HAP-1 (cell line): ENCODE results near the gene FZR1.
"Not testable (repeated sequence)": the region's sequence is repeated elsewhere in the genome, so short reads cannot be mapped to it uniquely, and the experiment has no call there.

Experiments used
- DNase-seq, 2 experiments: peaks; one replicate each; pipeline ENCODE4 v3.0.0-alpha.2; 2016 to 2020; ENCODE audit warnings: low spot score in 2 of 2
- H3K27me3 ChIP-seq: fragments of 250-450 bp; sonication (Bioruptor Pico); 2 replicates; pipeline ENCODE4 v1.5.1; 2020; ENCODE audit warnings: low read depth, mild to moderate bottlenecking, moderate library complexity
- H3K36me3 ChIP-seq: fragments of 250-450 bp; sonication (Bioruptor Pico); replicated peaks from 2 replicates; pipeline ENCODE4 v1.5.1; 2020; ENCODE audit warnings: mild to moderate bottlenecking
- H3K4me1 ChIP-seq: fragments of 250-450 bp; sonication (Bioruptor Pico); 2 replicates; pipeline ENCODE4 v1.5.1; 2020; ENCODE audit warnings: mild to moderate bottlenecking
- H3K4me3 ChIP-seq: fragments of 250-450 bp; sonication (Bioruptor Pico); 2 replicates; pipeline ENCODE4 v1.5.1; 2020; ENCODE audit warnings: mild to moderate bottlenecking, moderate library complexity
- H3K9me3 ChIP-seq: fragments of 250-450 bp; sonication (Bioruptor Pico); 2 replicates; pipeline ENCODE4 v1.5.1; 2020; ENCODE audit warnings: mild to moderate bottlenecking, moderate library complexity
- in situ Hi-C: fragments of 300-500 bp; cut with MboI; formaldehyde crosslinking; loops from 3 replicates; pipeline ENCODE4 v1.14.3; 2020; ENCODE audit warnings: low sequenced_read_pairs, inconsistent platforms, mixed read lengths

FZR1 gene

DNA sequence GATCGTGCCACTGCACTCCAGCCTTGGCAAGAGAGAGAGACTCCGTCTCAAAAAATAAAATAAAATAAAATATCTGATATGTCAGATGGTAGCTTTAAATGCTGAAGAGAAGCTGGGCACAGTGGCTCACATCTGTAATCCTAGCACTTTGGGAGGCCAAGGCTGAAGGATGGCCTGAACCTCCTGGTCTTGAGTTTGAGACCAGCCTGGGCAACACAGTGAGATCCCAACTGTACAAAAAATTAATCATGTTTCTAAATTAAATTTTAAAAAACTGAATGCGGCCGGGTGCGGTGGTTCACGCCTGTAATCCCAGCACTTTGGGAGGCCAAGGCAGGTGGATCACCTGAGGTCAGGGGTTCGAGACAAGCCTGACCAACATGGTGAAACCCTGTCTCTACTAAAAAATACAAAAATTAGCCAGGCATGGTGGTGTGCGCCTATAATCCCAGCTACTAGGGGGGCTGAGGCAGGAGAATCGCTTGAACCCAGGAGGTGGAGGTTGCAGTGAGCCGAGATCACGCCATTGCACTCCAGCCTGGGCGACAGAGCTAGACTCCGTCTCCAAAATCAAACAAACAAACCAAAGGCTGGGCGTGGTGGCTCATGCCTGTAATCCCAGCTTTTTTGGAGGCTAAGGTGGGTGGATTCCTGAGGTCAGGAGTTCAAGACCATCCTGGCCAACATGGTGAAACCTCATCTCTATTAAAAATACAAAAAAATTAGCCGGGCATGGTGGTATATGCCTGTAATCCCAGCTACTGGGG lies 78.1 kb downstream of the FZR1 start:
- DNase-seq, in situ Hi-C loops, H3K9me3 ChIP-seq, H3K36me3 ChIP-seq, H3K4me1 ChIP-seq, H3K4me3 ChIP-seq, H3K27me3 ChIP-seq: not testable (repeated sequence)

- peak within 1 kb of the TSS; percentile 32 for H3K4me3 ChIP-seq
- in situ Hi-C loops: no loop called here
- peaks cover 3% of the 10 kb centered on the region; the same call in 1 of the 2 replicates for H3K4me1 ChIP-seq
- peaks cover 5% of the 10 kb centered on the region for H3K27me3 ChIP-seq
- H3K36me3 ChIP-seq: no peaks in the 10 kb centered on the region
- H3K9me3 ChIP-seq: no peaks in the 10 kb centered on the region
- peak in 1 of 2 experiments; percentile 43 for DNase-seq
These were observed 79.4 kb downstream of the FZR1 start, which contains the start of gene GIPC3 for GRCh38 chr19:3585301-3586126. TSS of gene GIPC3 (plus strand) at chr19:3585478. CDS start at chr19:3585598, 120 bp downstream.

DNA sequence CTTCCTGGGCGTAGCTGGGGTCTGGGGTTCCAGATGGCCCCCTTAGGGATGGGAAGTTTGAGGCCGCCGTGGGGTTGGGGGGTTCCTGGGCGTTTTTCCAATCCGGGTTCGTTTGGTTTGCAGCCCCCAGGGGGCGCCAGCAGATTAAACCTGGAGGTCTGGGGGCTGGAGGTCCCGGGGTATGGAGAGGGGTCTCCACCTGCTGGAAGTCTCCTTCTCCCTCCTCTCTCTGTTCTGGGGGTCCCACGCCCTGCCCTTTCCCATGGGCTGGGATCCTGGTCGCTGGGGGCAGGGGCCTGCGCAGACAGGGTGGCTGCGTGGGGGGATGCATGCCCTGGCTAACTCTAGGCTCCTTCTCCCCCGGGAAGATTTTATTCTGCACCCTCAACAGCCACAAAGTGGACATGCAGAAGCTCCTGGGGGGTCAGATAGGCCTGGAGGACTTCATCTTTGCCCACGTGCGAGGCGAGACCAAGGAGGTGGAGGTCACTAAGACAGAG lies 80.1 kb downstream of the FZR1 start:
- H3K9me3 ChIP-seq: no peaks in the 10 kb centered on the region
- peak overlapping the region; percentile 32 for H3K4me3 ChIP-seq
- H3K36me3 ChIP-seq: no peaks in the 10 kb centered on the region
- in situ Hi-C loops: no loop called here
- H3K4me1 ChIP-seq: peaks cover 3% of the 10 kb centered on the region; the same call in 1 of the 2 replicates
- peak in 1 of 2 experiments; percentile 70 for DNase-seq
- peaks cover 5% of the 10 kb centered on the region for H3K27me3 ChIP-seq

DNA sequence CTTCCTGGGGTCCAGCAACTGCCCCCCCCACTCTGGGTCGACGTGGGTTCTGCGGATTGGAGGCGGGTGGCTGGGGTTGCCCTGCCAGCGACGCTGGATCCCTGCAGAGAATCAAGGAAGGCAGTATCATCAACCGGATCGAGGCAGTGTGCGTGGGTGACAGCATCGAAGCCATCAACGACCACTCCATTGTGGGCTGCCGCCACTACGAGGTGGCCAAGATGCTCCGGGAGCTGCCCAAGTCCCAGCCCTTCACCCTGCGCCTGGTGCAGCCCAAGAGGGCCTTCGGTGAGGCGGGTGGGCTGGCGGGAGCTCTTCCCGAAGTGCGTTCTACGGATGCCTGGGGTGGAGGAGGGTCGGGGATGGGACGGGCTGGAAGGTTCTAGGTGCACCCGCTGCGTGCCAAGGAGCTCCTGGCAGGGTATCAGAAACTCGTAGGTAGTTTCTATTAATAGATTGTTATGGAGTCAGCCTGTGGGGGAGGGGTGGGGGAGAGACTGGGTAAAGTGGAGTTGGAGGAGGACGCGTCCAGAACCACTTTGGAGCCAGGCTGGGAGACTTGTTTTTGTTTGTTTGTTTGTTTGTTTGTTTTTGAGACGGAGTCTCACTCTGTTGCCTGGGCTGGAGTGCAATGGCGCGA lies 80.7 kb downstream of the FZR1 start:
- Histone ChIP-seq H3K4me1 (peaks cover 3% of the 10 kb centered on the region; the same call in 1 of the 2 replicates), H3K9me3 (no peaks in the 10 kb centered on the region), H3K36me3 (no peaks in the 10 kb centered on the region), H3K4me3 (no peak overlapping the region), H3K27me3 (peaks cover 5% of the 10 kb centered on the region)
- in situ Hi-C loops: no loop called here
- no peak for DNase-seq
